ELR (cell line): Measurements from ENCODE around the gene NCKAP5.

Experiments
- DNase-seq: peaks from one replicate; pipeline ENCODE4 v3.0.0-alpha.2; 2015; ENCODE audit warnings: low read depth

The NCKAP5 gene

GRCh38 chr2:132991471-132992045 lies 576.7 kb downstream of the NCKAP5 start:
- no peak for DNase-seq

GRCh38 chr2:132984731-132985130 lies 583.5 kb downstream of the NCKAP5 start:
- DNase-seq, result no peak

GRCh38 chr2:132980304-132980703 lies 588.0 kb downstream of the NCKAP5 start:
- no peak for DNase-seq

- no peak for DNase-seq
Observed at GRCh38 chr2:132979339-132980093, 588.7 kb downstream of the NCKAP5 start.

- no peak for DNase-seq
Observed at GRCh38 chr2:132978840-132979239, 589.4 kb downstream of the NCKAP5 start.

GRCh38 chr2:132977812-132978529 lies 590.3 kb downstream of the NCKAP5 start:
- peak; percentile 74 for DNase-seq

- peak; percentile 9 for DNase-seq
Observed at GRCh38 chr2:132975193-132976105, 592.8 kb downstream of the NCKAP5 start.

GRCh38 chr2:132974467-132975095 lies 593.7 kb downstream of the NCKAP5 start:
- DNase-seq, result peak; percentile 77

- no peak for DNase-seq
Observed at GRCh38 chr2:132971310-132972061, 596.8 kb downstream of the NCKAP5 start.

GRCh38 chr2:132969371-132969985 lies 598.8 kb downstream of the NCKAP5 start:
- peak; percentile 88 for DNase-seq

- no peak for DNase-seq
Observed at GRCh38 chr2:132965460-132965859, 602.8 kb downstream of the NCKAP5 start.

GRCh38 chr2:132963161-132963560 lies 605.1 kb downstream of the NCKAP5 start:
- no peak for DNase-seq

- DNase-seq, result no peak
Observed at GRCh38 chr2:132958887-132959286, 609.4 kb downstream of the NCKAP5 start.

GRCh38 chr2:132955871-132956615 lies 612.2 kb downstream of the NCKAP5 start:
- DNase-seq, result no peak

GRCh38 chr2:132953771-132954170 lies 614.5 kb downstream of the NCKAP5 start:
- DNase-seq, result no peak

- DNase-seq, result peak; percentile 20
Observed at GRCh38 chr2:132951008-132951714, 617.1 kb downstream of the NCKAP5 start.

GRCh38 chr2:132949108-132949507 lies 619.2 kb downstream of the NCKAP5 start:
- no peak for DNase-seq

GRCh38 chr2:132948211-132948610 lies 620.1 kb downstream of the NCKAP5 start:
- DNase-seq, result no peak

GRCh38 chr2:132943829-132944228 lies 624.4 kb downstream of the NCKAP5 start:
- DNase-seq, result no peak
